GM12873 (cell line): ENCODE results near the gene MSI2.

Experiments used
- TF ChIP-seq, protein P1 (sequence below): IDR thresholded peaks from 2 replicates; pipeline ENCODE4 v1.5.1; 2012; ENCODE audit warnings: low read depth, mild to moderate bottlenecking, moderate library complexity, low read length, control low read depth; ENCODE audit not compliant: insufficient read depth; ENCODE audit errors: missing control alignments

MSI2 gene

DNA sequence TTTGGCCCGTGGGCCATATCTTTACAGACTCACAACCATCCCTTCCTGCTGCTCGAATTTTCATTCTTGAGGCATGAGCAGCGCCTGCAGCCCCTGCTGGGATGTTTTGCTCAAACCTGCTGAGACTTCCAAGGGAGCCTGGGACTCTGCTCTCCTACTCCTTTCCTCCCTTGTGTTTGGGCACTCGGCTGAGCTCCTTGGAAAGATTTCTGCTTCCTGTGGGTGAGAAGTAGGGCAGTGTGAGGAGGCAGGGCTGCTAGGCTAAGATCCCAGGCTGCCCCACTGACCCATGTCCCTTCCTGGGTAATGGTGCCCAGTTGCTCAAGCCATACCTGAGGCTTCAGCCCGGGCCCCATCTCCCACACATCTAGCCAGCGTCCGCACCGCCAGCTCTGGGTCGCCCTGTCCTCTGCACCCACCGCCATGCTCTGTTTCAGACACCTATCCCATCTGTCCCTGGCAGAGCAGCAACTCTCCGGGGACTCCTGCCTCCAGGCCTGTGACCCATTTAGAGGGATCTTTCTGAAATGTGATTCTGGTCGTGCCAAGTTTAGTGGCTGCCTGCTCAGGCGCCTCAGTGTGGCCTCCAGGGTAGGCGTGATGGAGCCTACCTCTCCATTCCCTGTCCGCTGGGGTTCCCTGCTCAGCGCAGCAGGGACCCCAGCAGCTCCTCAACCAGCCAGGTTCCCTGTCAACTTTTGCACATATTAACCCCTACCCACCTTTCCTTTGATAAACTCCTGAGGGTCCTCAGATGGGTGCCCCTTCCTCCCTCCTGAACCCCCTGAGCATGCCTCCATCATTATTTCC, 298.7 kb downstream of the MSI2 start:
- TF ChIP-seq, protein P1, sequence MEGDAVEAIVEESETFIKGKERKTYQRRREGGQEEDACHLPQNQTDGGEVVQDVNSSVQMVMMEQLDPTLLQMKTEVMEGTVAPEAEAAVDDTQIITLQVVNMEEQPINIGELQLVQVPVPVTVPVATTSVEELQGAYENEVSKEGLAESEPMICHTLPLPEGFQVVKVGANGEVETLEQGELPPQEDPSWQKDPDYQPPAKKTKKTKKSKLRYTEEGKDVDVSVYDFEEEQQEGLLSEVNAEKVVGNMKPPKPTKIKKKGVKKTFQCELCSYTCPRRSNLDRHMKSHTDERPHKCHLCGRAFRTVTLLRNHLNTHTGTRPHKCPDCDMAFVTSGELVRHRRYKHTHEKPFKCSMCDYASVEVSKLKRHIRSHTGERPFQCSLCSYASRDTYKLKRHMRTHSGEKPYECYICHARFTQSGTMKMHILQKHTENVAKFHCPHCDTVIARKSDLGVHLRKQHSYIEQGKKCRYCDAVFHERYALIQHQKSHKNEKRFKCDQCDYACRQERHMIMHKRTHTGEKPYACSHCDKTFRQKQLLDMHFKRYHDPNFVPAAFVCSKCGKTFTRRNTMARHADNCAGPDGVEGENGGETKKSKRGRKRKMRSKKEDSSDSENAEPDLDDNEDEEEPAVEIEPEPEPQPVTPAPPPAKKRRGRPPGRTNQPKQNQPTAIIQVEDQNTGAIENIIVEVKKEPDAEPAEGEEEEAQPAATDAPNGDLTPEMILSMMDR = no peak

DNA sequence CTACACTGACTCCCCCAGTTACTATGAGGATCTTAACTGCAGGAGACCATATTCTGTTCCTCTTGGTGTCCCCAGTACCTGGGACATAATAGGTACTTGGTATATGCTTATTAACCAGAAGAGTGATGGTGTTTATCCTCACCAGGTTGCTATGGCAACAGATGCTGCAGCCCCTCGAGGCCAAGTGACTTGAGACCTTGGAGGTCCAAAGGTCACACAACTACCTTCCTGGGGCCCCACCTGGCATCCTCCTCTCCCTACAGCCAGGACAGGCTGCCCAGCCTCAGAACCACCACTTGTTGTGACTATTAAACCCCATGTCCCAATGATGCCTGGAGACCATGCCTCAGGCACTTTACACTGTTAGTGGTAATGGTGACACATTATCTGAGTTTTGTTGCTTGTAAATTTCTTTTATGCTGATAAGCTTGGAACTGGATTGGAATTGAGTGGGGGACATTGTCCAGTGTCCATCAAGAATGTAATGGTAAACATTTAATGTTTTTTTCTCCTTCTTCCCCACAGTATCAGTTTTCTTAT, 299.4 kb downstream of the MSI2 start:
- TF ChIP-seq, protein P1 = no peak

DNA sequence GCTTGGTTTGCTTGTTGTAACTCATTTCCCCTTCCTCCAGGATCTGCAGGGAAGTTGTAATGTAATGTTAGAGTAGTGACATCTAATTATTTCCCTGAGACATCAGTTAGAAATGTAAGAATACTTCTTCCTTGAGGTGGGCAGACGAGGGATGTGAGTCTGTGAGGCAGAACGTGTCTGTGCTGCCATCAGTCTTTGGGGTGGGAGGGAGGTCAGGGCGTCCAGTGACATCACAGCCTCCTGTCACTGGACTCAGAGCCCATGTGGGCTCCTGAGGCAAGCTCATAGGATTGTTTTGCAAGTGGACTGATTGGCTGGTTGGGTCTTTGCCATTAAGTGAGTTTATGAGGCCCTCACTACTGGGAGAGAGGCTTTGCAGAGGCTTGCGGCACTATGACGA, 300.0 kb downstream of the MSI2 start:
- TF ChIP-seq, protein P1 = no peak

DNA sequence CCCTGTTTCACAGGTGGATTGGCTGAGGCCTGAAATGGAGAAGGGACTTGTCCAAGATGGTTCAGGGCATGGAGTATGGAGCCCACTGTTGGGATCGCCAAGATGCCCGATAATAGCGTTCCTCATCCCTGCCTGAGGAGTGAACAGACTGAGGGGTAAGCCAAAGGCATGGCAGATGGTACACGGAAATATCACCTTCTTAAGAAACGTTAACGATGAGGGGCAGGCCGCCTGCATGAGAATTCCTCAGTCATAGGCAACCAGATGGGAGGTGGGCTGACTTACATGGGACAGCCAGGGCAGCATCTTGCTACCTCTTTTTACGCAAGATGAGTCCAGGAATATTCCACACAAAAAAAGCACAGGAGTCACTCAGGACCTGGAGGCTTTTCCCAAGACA, 300.7 kb downstream of the MSI2 start:
- TF ChIP-seq, protein P1 = no peak

DNA sequence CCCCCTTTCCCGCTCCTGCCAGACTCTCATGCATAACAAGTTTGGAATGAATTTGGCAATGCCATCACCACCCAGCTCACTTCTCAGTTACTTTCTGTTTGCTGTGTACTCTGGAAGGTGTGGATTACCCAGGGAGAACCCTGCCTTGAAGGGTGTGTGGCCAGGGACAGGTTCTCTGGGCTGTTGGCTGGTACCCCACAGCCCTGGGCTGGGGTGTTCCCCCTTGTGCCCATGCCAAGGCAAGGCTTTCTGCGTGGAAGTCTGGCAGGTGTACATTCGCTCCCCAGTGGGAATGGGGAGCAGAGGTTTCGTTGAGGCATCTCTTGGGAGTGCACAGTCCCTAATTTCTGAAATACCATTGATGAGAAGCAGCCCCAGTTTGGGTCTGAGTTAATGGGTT, 301.1 kb downstream of the MSI2 start:
- TF ChIP-seq, protein P1 = no peak

DNA sequence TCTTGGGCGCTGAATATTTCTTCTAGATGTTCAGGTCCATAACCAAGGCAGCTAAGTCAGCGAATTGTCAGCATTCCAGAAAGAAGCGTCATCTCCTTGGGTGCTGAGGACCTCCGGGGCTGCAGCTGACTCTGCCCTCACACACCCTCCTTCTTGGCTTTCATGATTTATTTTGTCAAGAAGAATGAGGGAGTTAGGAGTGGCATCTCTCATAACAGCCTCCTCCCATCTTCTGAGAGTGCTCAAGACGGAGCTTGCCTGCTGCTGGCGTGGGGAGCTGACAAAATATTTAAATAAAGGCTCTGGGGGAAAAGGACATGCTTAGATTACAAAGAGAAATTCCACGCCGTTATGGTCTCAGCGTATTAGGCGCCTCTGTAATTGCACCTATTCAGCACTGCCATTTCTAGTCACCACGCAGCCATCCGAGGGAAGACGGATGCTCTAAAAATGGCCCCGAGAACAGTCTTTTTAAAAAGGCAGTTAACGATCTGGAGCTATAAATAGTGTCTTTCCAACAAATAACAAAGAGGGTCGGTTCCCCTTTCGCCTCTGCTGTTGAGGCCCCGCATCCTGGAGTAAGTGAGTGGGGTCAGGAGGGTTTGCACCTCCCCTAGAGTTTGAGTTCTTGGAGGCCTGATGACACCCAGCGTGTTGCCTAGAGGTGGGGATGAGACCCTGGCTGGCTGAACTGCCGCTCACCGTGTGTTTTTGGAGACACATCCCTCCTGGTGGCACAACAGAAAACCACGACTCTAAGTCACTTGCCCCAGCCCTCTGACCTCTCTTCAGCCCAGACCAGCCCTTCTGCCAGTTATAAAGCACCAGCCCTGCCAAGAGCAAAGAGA, 301.7 kb downstream of the MSI2 start:
- TF ChIP-seq, protein P1 = no peak

DNA sequence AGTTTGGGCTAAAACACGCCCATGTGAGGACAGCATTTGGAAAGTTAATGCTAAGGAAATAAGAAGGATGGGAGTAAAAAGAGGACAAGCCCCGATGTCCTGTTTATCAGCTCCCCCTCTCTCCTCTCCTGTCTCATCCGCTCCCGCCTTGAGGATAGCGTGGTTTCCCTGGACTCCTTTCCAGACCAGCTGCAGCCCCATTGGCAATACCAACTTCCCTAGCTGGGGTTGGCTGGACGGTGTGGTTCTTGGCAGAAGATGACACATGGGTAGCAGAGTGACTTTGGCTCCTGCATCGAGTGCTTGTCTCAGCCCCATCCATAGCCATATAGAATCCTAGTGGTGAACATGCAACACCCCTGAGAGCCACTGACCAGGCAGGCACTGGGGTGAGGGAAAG, 302.9 kb downstream of the MSI2 start:
- TF ChIP-seq, protein P1 = no peak
